Stomach (tissue), 4 donors: ENCODE measurements around the gene ACAA1.

Experiments used
- EP300 ChIP-seq: sonication (generic); formaldehyde crosslinking; IDR thresholded peaks from one replicate; pipeline ENCODE4 v1.6.1; 2017; ENCODE audit warnings: antibody characterized with exemption
- POLR2A ChIP-seq, 4 donors: fragments of 450-650 bp; IDR thresholded peaks; one replicate each; pipeline ENCODE4 v1.6.1; 2016; ENCODE audit warnings: antibody characterized with exemption in 4 of 4, control low read depth in 2 of 4, mild to moderate bottlenecking in 1 of 4, moderate library complexity in 1 of 4
- POLR2AphosphoS5 ChIP-seq, 3 donors: sonication (generic); formaldehyde crosslinking; IDR thresholded peaks; one replicate each; pipeline ENCODE4 v1.6.1; 2016; ENCODE audit warnings: antibody characterized with exemption in 3 of 3
- TF ChIP-seq, protein P1 (sequence below), 7 experiments: fragments of 450-650 bp in 4 of 7; fragments of 200-600 bp in 3 of 7; sonication (generic) in 3 of 7; IDR thresholded peaks; one replicate each; pipeline ENCODE4 v1.5.1; 2016 to 2019; ENCODE audit warnings: antibody characterized with exemption in 7 of 7, control low read depth in 2 of 7, mild to moderate bottlenecking in 1 of 7

DNA sequence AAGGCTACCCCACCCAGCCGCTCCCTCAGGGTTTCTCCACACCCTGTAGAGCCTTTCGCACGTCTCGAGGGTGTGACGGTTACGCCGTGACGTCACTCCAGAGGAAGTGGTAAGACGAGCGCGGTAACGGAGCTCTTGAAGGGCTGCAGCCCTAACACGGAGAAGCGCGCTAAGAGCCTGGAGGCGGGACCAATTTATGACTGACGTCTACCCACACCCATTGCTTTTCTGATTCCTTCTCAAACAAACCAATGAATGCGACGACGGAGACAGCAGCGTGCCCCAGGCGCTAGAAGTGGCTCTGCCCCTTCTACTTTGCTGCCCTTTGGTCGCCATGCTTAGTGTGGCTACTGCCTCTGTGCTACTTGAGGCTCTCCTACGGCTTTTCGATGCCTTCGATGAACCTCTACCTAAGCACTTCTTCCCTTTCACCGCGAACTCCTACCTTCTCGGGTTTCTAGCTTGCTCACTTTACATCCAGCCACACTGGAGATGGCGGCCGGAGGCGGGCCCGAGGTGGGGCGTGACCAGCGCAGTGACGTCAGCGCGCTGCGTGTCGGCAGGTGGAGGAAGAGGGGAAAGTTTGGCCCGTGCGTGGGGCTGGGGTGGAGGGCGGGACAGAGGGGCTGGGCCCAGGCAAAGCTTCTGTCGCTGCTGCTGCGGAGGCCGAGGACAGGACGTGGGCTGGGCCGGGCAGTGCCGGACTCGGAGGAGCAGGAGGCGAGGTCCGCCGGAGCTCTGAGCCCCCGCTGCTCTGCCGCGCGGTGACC is 28.2 kb upstream of the ACAA1 start, which contains the start of gene OXSR1:
- TF ChIP-seq, protein P1, sequence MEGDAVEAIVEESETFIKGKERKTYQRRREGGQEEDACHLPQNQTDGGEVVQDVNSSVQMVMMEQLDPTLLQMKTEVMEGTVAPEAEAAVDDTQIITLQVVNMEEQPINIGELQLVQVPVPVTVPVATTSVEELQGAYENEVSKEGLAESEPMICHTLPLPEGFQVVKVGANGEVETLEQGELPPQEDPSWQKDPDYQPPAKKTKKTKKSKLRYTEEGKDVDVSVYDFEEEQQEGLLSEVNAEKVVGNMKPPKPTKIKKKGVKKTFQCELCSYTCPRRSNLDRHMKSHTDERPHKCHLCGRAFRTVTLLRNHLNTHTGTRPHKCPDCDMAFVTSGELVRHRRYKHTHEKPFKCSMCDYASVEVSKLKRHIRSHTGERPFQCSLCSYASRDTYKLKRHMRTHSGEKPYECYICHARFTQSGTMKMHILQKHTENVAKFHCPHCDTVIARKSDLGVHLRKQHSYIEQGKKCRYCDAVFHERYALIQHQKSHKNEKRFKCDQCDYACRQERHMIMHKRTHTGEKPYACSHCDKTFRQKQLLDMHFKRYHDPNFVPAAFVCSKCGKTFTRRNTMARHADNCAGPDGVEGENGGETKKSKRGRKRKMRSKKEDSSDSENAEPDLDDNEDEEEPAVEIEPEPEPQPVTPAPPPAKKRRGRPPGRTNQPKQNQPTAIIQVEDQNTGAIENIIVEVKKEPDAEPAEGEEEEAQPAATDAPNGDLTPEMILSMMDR (IDR thresholded peaks at IDR 0.05), result no peak
- TF ChIP-seq EP300, result no peak
- peak; percentile 87 to 96 (median 92) for TF ChIP-seq POLR2AphosphoS5 (IDR thresholded peaks at IDR 0.05)
- TF ChIP-seq POLR2A (IDR thresholded peaks at IDR 0.05), result peak in 2 of 4 donors; percentile 62 to 76
